ENCODE data around the gene PDE9A.

PDE9A gene

DNA sequence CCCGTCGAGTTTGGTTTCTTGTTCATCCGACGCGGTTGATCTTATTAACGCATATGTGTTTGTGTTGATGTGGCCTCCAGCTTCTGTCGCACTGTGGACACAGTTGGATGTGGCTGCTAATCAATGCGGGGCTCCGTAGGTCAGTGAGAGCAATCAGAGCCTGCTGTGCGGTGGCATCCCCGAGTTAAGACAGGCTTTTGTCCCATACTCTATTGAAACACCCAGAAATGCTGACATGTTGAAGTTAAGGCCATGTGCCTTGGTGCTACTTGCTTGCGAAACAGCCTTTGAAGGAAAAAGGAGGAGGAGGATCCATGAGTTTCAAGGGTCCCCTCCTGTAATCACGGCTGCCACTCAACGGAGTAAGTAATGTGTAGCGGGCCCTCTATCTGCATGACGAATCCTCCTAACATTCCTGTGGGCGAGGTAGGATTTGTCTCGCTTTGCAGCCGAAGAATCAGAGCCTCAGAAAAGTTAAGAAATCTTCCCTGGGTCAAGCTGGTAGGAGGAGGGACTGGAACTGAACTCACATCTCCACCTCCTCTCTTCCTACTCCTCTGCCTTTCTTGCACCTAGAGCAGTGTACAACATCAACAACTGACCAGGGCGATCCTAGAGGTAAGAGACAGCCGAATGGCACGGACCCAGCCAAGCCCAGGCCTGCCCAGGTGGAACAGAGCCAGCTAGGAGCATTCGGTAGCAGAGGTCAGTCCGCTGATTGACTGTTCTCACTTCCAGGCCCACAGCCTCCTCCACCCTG lies 19.5 kb downstream of the PDE9A start:
- DNase-seq (ENCODE audit: low read depth, low spot score): no peak

DNA sequence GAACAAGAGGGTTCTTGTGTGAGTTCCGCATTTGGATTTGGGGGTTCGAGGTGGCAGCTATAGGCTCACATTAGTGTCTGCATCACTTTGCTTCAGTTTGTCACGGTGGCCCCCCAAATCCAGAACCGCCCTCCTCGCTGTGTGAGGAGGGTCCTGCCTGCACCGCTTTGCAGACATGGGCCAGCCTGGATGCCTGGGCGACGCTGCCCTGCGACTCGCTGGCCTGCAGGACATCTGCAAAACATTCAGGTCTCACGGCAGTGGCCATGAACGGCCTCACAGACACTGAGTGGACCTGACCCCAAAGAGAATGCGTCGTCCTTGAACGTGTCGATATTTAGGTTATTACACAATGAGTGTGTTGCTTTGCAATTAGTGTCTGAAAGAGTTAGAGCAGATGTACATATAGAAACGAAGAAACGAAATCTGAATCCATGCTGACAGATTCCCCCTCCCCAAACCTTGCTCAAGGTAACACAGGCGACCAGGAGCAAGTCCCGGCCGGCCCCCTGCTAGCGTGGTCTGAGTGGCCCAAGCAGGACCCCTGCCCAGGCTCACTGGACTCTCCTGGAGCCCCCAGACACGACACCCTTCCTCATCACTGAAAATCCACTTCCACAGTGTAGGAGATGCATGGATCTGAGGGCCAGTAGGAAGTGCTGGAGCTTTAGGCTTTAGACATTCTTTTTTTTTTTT lies 20.4 kb downstream of the PDE9A start:
- DNase-seq (ENCODE audit: low read depth, low spot score): no peak

DNA sequence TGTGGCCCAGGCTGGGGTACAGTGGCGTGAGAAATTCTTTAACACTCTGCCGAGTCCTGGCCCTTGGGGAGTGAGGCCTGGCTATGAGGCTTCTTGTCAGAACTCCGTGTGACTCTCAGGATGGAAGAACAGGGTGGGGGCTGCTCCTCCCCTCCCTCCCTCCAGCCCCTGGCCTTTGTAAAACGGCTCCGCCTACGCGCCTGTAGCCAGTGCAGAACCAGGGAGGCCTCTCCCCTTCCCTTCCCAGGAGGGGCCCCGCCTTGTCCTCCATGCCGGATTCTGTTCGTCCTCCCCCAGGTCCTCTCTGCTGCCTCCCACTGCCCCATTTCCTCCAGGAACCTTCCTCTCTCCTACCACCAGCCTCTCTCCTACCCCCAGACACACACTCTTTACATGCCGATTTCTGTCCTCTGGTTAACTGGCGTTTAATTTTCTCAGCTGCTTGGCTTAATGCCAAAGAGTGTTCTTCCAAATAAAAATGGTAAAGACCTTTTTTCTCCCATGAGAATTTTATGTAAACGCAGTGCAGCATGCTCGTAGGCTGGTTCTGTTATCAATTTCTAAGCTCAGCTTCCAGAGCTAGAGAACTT lies 21.0 kb downstream of the PDE9A start:
- no peak for DNase-seq (ENCODE audit: low read depth, low spot score)

GRCh38 chr21:42675403-42675802 lies 22.0 kb downstream of the PDE9A start:
- DNase-seq (ENCODE audit: low read depth, low spot score): no peak

DNA sequence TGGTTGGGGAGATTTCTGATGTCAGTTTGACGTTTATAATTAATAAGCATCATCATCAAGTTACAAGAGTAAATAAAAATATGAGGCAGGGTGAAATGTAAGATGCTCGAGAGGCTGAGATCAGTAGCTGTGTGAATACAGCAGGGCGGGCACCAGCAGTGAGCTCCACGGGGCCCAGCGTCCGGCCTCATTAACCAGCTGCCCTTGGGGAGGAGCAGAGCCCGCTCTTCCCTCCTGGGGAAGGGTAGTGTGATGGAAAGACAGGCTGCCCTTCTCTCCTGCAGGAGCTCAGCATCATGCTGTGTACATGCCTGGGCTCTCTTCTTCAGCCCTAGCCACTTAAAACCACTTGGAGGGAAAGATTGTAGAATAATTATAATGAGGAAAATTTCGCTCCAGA lies 23.4 kb downstream of the PDE9A start:
- DNase-seq (ENCODE audit: low read depth, low spot score): no peak

DNA sequence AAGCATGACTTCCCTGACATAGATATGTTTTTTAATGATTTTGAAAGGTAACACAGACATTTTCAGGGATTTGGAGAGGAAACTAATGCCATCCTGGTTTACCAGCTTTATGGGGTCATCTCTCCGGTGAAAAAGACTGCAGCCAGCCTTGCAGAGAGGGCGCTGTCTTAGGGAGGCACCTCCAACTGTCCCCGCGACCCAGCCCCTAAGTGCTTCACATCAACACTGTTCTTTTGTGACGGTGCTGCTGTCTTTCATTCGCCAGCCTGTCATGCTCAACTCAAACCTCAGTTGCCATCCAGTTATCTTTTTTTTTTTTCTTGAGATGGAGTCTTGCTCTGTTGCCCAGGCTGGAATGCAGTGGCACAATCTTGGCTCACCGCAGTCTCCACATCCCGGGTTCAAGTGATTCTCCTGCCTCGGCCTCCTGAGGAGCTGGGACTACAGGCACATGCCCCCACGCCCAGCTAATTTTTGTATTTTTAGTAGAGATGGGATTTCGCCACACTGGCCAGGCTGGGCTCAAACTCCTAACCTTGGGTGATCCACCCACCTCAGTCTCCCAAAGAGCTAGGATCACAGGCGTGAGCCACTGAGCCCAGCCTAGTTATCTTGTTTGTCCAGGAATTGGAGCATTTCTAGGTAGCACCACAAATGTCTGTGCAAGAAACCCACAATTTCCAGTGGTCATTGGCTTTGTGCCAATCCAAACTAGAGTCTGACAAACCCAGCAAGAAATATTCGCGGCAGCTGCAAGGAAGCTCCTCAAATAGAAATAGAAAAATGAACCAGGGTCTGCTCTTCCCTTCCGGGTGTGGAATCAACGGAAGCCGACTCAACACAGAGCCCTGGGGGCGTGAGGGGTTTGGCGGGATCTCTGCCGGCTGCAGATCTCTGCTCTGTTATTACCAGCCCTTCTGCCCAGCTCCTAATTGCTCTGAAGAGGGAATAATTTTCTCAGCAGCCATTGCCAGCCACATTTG lies 24.2 kb downstream of the PDE9A start:
- no peak for DNase-seq (ENCODE audit: low read depth, low spot score)

- DNase-seq (ENCODE audit: low read depth, low spot score): no peak
Measured at GRCh38 chr21:42678618-42679295, 25.3 kb downstream of the PDE9A start.

- DNase-seq (ENCODE audit: low read depth, low spot score): no peak
Measured at GRCh38 chr21:42679319-42680057, 26.1 kb downstream of the PDE9A start.

DNA sequence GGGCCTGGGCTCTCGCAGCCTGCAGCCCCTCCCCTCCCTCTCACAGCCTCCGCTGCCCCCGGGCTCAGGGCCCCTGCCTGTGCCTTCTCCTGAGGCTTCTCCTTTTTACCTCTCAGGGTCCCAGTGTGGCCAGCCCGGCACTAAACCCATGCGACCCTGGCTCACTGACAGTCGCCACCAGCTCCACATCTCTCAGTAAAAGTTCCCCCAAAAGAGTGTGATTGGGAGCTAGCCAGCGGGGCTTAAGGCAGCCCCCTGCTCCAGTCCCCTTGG lies 26.6 kb downstream of the PDE9A start:
- no peak for DNase-seq (ENCODE audit: low read depth, low spot score)

DNA sequence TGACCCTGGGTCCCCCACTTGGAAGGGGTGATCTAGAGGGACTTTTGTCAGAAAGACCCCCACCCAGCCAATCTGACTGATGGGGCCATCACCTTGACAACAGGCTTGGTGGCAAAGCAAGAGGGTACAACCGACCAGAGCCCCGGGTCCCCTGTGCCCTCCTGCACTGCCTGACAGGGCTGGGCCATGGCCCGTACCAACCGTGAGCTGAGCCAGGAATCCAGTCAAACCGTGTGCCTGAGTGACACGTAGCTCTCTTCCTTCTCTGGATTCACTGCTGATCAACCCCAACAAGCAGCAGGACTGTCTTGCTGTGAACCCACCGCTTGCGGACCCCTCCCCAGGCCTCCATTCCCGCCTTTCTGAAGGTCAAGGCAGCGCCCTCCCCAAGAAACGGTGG lies 27.0 kb downstream of the PDE9A start:
- no peak for DNase-seq (ENCODE audit: low read depth, low spot score)

- DNase-seq (ENCODE audit: low read depth, low spot score): no peak
Measured at GRCh38 chr21:42681296-42682206, 28.1 kb downstream of the PDE9A start.

- DNase-seq (ENCODE audit: low read depth, low spot score): no peak
Measured at GRCh38 chr21:42682661-42683210, 29.3 kb downstream of the PDE9A start.

- no peak for DNase-seq (ENCODE audit: low read depth, low spot score)
Measured at GRCh38 chr21:42683371-42684108, 30.1 kb downstream of the PDE9A start.

DNA sequence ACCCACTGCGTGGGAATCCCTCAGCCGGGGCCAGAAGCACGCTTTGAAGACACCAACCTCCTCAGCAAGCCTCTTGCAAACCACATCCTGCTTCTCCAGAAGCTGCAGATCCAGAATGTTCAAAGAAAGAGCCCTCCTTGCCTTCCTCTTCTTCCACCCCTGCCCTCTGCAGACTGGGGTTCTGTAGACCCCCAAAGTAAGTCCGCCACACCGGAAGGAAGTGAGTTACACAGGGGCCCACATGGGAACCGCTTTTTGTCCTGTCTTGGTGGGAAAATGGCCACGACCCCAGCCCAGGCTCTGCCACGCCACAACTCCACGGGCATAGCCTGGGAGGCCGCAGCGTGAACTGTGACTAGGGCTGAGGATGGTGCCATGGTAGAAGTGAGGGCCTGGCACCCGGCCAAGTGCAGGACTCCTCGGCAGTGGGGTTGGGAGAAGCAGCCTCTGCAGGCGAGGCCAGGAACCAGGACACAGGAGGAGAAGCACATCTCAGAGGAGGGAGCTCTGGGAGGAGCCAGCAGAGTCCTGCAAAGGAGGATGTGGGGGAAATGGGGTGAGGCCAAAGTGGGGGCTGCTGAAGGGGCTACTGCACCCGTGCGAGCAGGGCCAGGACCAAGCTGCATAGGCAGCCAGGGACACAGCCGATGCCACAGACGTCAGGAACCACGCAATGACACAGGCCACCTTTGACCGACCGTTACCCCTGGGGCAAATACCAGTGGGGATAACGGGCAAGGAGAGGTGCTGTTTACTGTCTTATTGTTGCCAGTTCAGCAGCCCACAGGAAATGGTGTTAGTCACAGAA lies 30.9 kb downstream of the PDE9A start:
- DNase-seq (ENCODE audit: low read depth, low spot score): no peak

- no peak for DNase-seq (ENCODE audit: low read depth, low spot score)
Measured at GRCh38 chr21:42685036-42685435, 31.6 kb downstream of the PDE9A start.

GRCh38 chr21:42685954-42686500 lies 32.6 kb downstream of the PDE9A start:
- no peak for DNase-seq (ENCODE audit: low read depth, low spot score)

GRCh38 chr21:42687796-42688195 lies 34.4 kb downstream of the PDE9A start:
- no peak for DNase-seq (ENCODE audit: low read depth, low spot score)
